ENCODE measurements around the gene BID.

GRCh38 chr22:17724678-17725499, 49.4 kb downstream of the BID start:
- no peak for TF ChIP-seq POLR2A (IDR thresholded peaks at IDR 0.05)
- TF ChIP-seq, protein P1, sequence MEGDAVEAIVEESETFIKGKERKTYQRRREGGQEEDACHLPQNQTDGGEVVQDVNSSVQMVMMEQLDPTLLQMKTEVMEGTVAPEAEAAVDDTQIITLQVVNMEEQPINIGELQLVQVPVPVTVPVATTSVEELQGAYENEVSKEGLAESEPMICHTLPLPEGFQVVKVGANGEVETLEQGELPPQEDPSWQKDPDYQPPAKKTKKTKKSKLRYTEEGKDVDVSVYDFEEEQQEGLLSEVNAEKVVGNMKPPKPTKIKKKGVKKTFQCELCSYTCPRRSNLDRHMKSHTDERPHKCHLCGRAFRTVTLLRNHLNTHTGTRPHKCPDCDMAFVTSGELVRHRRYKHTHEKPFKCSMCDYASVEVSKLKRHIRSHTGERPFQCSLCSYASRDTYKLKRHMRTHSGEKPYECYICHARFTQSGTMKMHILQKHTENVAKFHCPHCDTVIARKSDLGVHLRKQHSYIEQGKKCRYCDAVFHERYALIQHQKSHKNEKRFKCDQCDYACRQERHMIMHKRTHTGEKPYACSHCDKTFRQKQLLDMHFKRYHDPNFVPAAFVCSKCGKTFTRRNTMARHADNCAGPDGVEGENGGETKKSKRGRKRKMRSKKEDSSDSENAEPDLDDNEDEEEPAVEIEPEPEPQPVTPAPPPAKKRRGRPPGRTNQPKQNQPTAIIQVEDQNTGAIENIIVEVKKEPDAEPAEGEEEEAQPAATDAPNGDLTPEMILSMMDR (IDR thresholded peaks at IDR 0.05): no peak
